Small intestine (tissue), 16 donors: ENCODE measurements around the gene LAMTOR2. TPM values are rescaled to one million over a fixed set of nuclear protein-coding genes. Genes with fewer than 3 reads are reported as not detected.

Experiments used
- DNase-seq, 2 donors: peaks; one replicate each; pipeline versions ENCODE4 v3.0.0 to v3.0.0-alpha.2; 2013
- FAIRE-seq: peaks from 2 replicates; lab custom pipeline; 2012; peaks lifted over from hg19 to GRCh38; lab: Jason Lieb, UNC
- H3K27ac ChIP-seq, 3 donors: one replicate each; pipeline ENCODE4 v1.5.1; 2013; ENCODE audit warnings: low read length in 2 of 3, mild to moderate bottlenecking in 2 of 3, control low read depth in 1 of 3, inconsistent platforms in 1 of 3, low read depth in 1 of 3, moderate library complexity in 1 of 3
- H3K27me3 ChIP-seq, 3 donors: one replicate each; pipeline ENCODE4 v1.6.1; 2013; ENCODE audit warnings: low read length in 3 of 3, inconsistent platforms in 1 of 3; ENCODE audit not compliant: control insufficient read depth in 3 of 3, insufficient read depth in 3 of 3
- H3K36me3 ChIP-seq, 3 donors: one replicate each; pipeline ENCODE4 v1.6.1; 2013; ENCODE audit warnings: low read length in 3 of 3, inconsistent platforms in 1 of 3, low read depth in 1 of 3, mild to moderate bottlenecking in 1 of 3, moderate library complexity in 1 of 3; ENCODE audit not compliant: control insufficient read depth in 3 of 3, insufficient read depth in 2 of 3
- H3K4me1 ChIP-seq, 3 donors: one replicate each; pipeline ENCODE4 v1.6.1; 2013; ENCODE audit warnings: low read length in 2 of 3, inconsistent platforms in 1 of 3, low read depth in 1 of 3, mild to moderate bottlenecking in 1 of 3, moderate library complexity in 1 of 3; ENCODE audit not compliant: control insufficient read depth in 3 of 3, insufficient read depth in 2 of 3
- H3K4me3 ChIP-seq, 3 donors: one replicate each; pipeline ENCODE4 v1.5.1; 2013; ENCODE audit warnings: low read length in 3 of 3, control low read depth in 1 of 3, inconsistent platforms in 1 of 3, low read depth in 1 of 3, mild to moderate bottlenecking in 1 of 3, moderate library complexity in 1 of 3
- H3K9me3 ChIP-seq, 2 donors: one replicate each; pipeline ENCODE4 v1.6.1; 2013; ENCODE audit warnings: low read depth in 1 of 2, low read length in 1 of 2; ENCODE audit not compliant: control insufficient read depth in 2 of 2, insufficient read depth in 1 of 2
- WGBS, 3 donors: extraction: QIAGEN DNeasy Blood & Tissue Kit; methylation state at CpG; one replicate each; pipeline ENCODE4 v1.1.7; 2013; 5-methylcytosine and 5-hydroxymethylcytosine counted together
- long read RNA-seq, 10 donors: transcript quantifications; one replicate each; lab custom pipeline, GENCODE V29; 2026
- polyA plus RNA-seq, 4 donors: library from polyadenylated mRNA; stranded (reverse) in 3 of 4; unstranded in 1 of 4; fragments of 200-250 nt in 3 of 4; fragments of 120-200 nt in 1 of 4; gene quantifications; one replicate each; pipeline versions ENCODE4 v1.2.1 to v1.2.3, GENCODE V29; 2013
- donor health status: healthy with polysubstance abuse.
- donor health status: control.
- donor health status: control.
- donor health status: Bipolar disorder and iron deficiency.
- donor health status: healthy.

Gene LAMTOR2
- polyA plus RNA-seq, result 100 to 1,000 TPM in 3 of 4 donors, 10 to 100 TPM in 1; 66.7 to 226 (median 148) TPM
- long read RNA-seq, donor 1, result 0 reads
- long read RNA-seq, donor 2, transcript LAMTOR2-203 (4 exons, 655 nt), result major isoform, 32 of 33 reads
- long read RNA-seq, donor 2, partial matches to known transcripts, result 0 of 33 reads
- long read RNA-seq, donor 2, other reads (novel, unspliced or antisense), result 0 of 33 reads
- long read RNA-seq, donor 3, transcript LAMTOR2-203 (4 exons, 655 nt), result major isoform, 42 of 56 reads
- long read RNA-seq, donor 3, transcript LAMTOR2-205 (3 exons, 623 nt), result minor isoform, 5 of 56 reads
- long read RNA-seq, donor 3, partial matches to known transcripts, result 5 of 56 reads
- long read RNA-seq, donor 3, other reads (novel, unspliced or antisense), result 0 of 56 reads
- long read RNA-seq, donor 4, partial matches to known transcripts, result 0 of 3 reads
- long read RNA-seq, donor 4, other reads (novel, unspliced or antisense), result 0 of 3 reads
- long read RNA-seq, donor 5, transcript LAMTOR2-203 (4 exons, 655 nt), result major isoform, 13 of 16 reads
- long read RNA-seq, donor 5, partial matches to known transcripts, result 0 of 16 reads
- long read RNA-seq, donor 5, other reads (novel, unspliced or antisense), result 0 of 16 reads
- long read RNA-seq, donor 6, transcript LAMTOR2-203 (4 exons, 655 nt), result major isoform, 34 of 45 reads
- long read RNA-seq, donor 6, partial matches to known transcripts, result 7 of 45 reads
- long read RNA-seq, donor 6, other reads (novel, unspliced or antisense), result 0 of 45 reads
- long read RNA-seq, donor 7, result 0 reads
- long read RNA-seq, donor 8, transcript LAMTOR2-203 (4 exons, 655 nt), result major isoform, 7 of 9 reads
- long read RNA-seq, donor 8, partial matches to known transcripts, result 0 of 9 reads
- long read RNA-seq, donor 8, other reads (novel, unspliced or antisense), result 0 of 9 reads
- long read RNA-seq, donor 9, transcript LAMTOR2-203 (4 exons, 655 nt), result major isoform, 12 of 12 reads
- long read RNA-seq, donor 9, partial matches to known transcripts, result 0 of 12 reads
- long read RNA-seq, donor 9, other reads (novel, unspliced or antisense), result 0 of 12 reads
- long read RNA-seq, donor 10, transcript LAMTOR2-203 (4 exons, 655 nt), result major isoform, 54 of 70 reads
- long read RNA-seq, donor 10, partial matches to known transcripts, result 9 of 70 reads
- long read RNA-seq, donor 10, other reads (novel, unspliced or antisense), result 0 of 70 reads

- no peak for FAIRE-seq
- Histone ChIP-seq H3K9me3 (no peaks in the 10 kb centered on the region), H3K27ac (peak within 1 kb of the TSS; percentile 75 to 94 (median 87)), H3K4me3 (peak within 1 kb of the TSS; percentile 73 to 96 (median 96)), H3K4me1 (peaks cover 0 to 5% (median 4%) of the 10 kb centered on the region in 3 donors), H3K36me3 (peaks cover 2 to 33% (median 4%) of the 10 kb centered on the region in 3 donors), H3K27me3 (no peaks in the 10 kb centered on the region)
- WGBS, 3 donors, result 0% methylated on average over 47 to 53 of the region's 53 CpGs
- DNase-seq, result peak; percentile 98 to 99
These were observed at the start of gene LAMTOR2 for GRCh38 chr1:156054500-156055280. Gene LAMTOR2, plus strand, starts transcription at chr1:156054782. Its CDS starts 108 bp downstream, at chr1:156054890.

GRCh38 chr1:156004843-156005584, 49.6 kb upstream of the LAMTOR2 start:
- FAIRE-seq (no peak), DNase-seq (peak in 1 of 2 donors; percentile 76)
- H3K36me3 ChIP-seq, result peaks cover 6 to 27% (median 6%) of the 10 kb centered on the region in 3 donors
- WGBS, 3 donors, result 34 to 58% (median 43%) methylated on average over 4 of the region's 4 CpGs
- H3K27me3 ChIP-seq, result no peaks in the 10 kb centered on the region
- no peaks in the 10 kb centered on the region for H3K9me3 ChIP-seq
- H3K4me3 ChIP-seq, result no peak overlapping the region
- H3K4me1 ChIP-seq, result peaks cover 0 to 16% (median 4%) of the 10 kb centered on the region in 3 donors
- H3K27ac ChIP-seq, result peak overlapping the region in 1 of 3 donors; percentile 48

- H3K27me3 ChIP-seq, result no peaks in the 10 kb centered on the region
- peaks cover 10 to 42% (median 16%) of the 10 kb centered on the region in 3 donors for H3K36me3 ChIP-seq
- 76 to 80% (median 77%) methylated on average over 7 of the region's 7 CpGs for WGBS, 3 donors
- no peak for FAIRE-seq
- no peaks in the 10 kb centered on the region for H3K9me3 ChIP-seq
- H3K27ac ChIP-seq, result peak overlapping the region in 1 of 3 donors; percentile 19
- no peak for DNase-seq
- peaks cover 0 to 11% (median 4%) of the 10 kb centered on the region in 3 donors for H3K4me1 ChIP-seq
- no peak overlapping the region for H3K4me3 ChIP-seq
These were observed 47.8 kb upstream of the LAMTOR2 start for GRCh38 chr1:156006666-156007376.

GRCh38 chr1:156009404-156009803, 45.2 kb upstream of the LAMTOR2 start:
- DNase-seq (no peak), FAIRE-seq (no peak)
- Histone ChIP-seq H3K9me3 (no peaks in the 10 kb centered on the region), H3K4me1 (no peaks in the 10 kb centered on the region), H3K27ac (no peak overlapping the region), H3K36me3 (peaks cover 10 to 56% (median 21%) of the 10 kb centered on the region in 3 donors), H3K27me3 (no peaks in the 10 kb centered on the region), H3K4me3 (no peak overlapping the region)
- 58 to 72% (median 71%) methylated on average over 3 of the region's 3 CpGs for WGBS, 3 donors

- 76 to 79% (median 76%) methylated on average over 4 of the region's 4 CpGs for WGBS, 3 donors
- H3K9me3 ChIP-seq, result no peaks in the 10 kb centered on the region
- FAIRE-seq, result no peak
- H3K27me3 ChIP-seq, result no peaks in the 10 kb centered on the region
- H3K4me1 ChIP-seq, result no peaks in the 10 kb centered on the region
- DNase-seq, result no peak
- no peak overlapping the region for H3K27ac ChIP-seq
- H3K4me3 ChIP-seq, result no peak overlapping the region
- peaks cover 14 to 72% (median 28%) of the 10 kb centered on the region in 3 donors for H3K36me3 ChIP-seq
These were observed 42.3 kb upstream of the LAMTOR2 start for GRCh38 chr1:156012051-156012817.

- FAIRE-seq (no peak), DNase-seq (no peak)
- WGBS, 3 donors, result 91 to 94% (median 91%) methylated on average over 7 of the region's 7 CpGs
- Histone ChIP-seq H3K36me3 (peaks cover 9 to 74% (median 22%) of the 10 kb centered on the region in 3 donors), H3K4me3 (no peak overlapping the region), H3K4me1 (peaks cover 0 to 4% (median 0%) of the 10 kb centered on the region in 3 donors), H3K27me3 (no peaks in the 10 kb centered on the region), H3K9me3 (no peaks in the 10 kb centered on the region), H3K27ac (no peak overlapping the region)
These were observed 39.8 kb upstream of the LAMTOR2 start for GRCh38 chr1:156014829-156015228.
